ENCODE results near the gene C1orf185.
A peak's percentile ranks its signal among the peaks of the same experiment; 100 is the strongest.
"Not testable (repeated sequence)": the region's sequence is repeated elsewhere in the genome, so short reads cannot be mapped to it uniquely, and the experiment has no call there.

C1orf185 gene

DNA sequence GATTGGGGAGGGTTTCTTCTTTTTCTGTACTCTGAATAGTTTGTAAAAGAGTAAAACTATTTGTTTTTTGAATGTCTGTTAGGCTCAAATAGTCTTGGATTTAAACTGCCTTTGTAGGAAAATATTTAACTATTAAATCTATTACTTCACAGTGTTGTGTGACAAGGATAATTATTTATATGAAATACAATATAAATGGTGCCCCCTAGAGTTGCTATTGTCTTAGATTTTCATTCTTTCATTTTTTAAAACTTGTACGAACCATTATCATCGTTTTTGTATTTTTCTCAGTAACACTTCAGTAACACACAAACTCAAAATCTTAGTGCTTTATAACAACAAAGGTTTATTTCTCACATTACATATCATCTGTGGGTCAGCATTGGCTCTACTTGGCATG lies 37.4 kb downstream of the C1orf185 start:
- no peak for DNase-seq

DNA sequence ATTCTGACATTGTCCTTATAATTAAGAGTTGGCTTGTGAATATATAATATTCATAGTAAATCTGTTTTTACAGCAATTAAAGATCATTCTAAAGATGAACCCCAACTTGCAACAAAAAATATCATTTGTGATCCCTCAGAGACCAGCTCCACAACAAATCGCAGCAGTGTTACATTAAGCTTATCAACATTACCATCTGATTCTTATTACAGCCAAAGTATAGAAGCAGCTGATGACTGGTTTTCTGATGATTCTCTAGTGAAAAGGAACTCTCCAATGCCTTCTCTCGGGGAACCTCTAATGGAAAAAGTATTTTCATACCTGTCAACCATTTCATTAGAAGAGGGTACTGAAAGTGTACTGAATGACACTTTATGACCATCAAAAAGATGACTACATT lies 45.4 kb downstream of the C1orf185 start:
- no peak for DNase-seq

DNA sequence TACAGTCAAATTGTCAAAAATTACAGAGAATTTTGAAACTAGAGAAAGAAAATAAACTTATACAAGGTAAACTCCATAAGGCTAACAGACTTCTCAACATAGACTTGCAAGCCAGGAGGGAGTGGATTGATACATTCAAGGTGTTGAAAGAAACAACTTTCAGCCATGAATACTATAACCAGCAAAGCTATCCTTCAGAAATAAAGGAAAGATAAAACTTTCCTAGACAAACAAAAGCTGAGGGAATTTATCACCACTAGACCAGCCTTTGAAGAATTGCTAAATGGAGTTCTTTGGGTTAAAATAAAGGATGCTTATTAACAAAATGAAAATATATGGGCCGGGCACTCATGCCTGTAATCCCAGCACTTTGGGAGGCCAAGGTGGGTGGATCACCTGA lies 52.7 kb downstream of the C1orf185 start:
- DNase-seq = no peak

DNA sequence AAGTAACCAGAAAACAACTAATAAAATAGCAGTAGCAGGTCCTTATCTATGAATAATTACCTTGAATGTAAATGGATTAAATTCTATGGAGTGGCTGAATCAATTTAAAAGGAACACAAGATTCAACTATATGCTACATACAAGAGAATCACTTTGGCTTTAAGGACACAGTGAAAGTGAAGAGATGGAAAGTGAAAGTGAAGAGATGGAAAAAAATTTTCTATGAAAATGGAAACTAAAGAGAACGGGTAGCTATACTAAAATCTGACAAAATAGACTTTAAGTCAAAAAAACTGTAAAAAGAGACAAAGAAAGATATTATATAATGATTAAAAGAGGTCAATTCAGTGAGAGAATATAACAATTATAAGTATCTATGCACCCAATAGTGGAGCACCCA lies 54.7 kb downstream of the C1orf185 start:
- DNase-seq = no peak

DNA sequence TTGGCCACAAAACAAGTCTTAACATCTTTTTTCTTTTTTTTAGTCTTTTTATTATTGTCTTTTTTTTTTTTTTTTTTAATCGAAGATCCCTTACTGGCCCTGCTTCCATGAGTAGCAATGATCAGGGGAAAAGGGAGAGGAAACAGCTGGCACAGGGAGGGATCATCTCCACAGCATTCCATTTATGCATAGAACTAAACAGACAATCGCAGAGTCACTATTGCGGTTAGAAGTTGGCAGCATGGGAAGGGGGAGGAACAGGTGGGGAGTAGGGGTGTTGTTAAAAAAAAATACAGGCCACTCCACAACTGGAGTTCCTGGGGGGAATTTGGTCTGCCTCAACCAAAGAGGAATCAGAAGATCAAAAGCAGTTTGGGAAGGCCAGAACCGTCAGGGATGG lies 55.4 kb downstream of the C1orf185 start:
- no peak for DNase-seq

DNA sequence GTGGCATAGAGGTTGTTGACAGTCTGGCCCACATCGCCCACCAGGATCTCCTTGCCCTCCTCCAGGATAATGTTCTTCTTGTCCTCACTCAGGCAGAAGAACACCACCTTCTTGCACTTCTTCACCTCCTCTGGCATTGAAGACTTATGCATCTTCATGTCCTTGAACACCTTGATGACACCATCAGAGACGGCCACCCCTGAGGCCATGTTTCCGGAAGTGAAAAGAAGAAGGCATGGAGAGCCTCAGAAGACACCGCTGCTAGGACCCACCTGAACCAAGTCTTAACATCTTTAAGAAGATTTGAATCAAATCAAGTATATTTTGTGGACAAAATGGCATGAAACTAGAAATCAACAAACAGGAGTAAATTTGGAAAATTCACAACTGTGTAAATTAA lies 56.2 kb downstream of the C1orf185 start:
- DNase-seq = no peak

DNA sequence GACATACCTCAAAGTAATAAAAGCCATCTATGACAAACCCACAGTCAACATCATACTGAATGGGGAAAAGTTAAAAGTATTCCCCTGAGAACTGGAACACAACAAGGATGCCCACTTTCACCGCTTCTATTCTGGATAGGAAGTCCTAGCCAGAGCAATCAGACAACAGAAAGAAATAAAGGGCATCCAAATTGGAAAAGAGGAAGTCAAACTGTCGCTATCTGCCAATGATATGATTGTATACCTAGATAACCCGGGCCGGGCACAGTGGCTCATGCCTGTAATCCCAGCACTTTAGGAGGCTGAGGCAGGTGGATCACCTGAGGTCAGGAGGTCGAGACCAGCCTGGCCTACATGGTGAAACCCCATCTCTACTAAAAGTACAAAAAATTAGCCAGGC lies 60.5 kb downstream of the C1orf185 start:
- DNase-seq = not testable (repeated sequence)

DNA sequence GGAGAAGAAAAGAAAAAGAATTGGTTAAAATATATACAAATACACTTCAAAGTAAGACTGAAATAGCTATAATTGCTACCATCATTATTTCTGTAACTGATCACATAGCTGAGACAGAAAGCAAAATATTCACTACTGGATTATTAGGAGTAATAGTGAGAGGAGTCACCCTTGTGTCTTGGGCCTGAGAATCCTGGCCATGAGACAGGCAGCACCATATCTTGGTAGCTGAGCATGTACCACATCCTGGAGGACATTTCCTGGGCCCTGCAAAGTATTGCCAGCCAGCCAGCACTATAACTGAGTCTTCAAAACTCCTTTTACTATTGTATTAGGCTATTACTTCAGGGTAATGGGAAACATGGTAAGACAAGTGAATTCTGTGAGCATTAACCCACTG lies 63.5 kb downstream of the C1orf185 start:
- DNase-seq = no peak

DNA sequence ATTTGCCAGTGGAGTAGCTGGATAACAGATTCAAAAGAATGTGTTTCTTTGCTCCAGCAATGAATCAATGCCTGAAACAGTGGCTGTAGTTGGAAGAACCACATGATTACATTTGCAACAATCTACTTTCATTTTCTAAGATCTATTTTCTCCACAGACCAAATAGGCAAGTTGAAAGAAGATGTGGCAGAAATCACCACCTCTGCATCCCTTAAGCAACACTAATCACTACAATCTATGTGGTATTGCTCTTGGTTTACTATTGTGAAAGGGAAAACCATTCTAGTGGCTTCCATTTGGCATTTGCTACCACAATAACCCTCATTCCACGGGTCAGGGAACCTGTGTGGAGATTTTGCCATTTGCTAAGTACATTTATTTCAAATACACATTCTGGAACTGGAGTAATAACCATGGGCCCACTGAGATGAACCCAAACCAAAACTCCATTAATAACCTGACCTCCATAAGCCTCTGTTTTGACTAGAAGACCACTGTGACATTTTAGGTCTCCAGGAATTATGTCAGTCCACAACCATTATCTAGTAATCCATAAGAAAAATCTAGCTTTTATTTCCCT lies 66.3 kb downstream of the C1orf185 start:
- DNase-seq = no peak

DNA sequence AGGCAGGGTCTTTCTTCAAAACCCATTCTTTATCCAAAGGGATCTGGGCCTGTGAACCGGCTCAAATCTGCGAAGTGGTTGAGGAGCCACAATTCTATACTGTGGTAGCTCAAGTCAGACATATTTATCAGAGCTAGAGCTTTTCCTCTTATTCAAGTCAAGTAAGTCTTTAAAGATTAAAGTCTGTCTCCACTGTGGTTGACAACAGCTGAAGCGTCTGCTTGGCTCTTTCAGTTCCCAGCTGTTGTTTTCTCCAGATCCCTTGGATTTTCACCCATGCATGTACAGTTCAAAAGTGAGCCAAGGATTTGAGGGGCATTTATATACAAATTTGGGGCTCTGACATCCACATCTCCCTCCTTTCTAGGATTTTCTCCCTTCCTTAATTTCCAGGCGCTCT lies 66.9 kb downstream of the C1orf185 start:
- no peak for DNase-seq

DNA sequence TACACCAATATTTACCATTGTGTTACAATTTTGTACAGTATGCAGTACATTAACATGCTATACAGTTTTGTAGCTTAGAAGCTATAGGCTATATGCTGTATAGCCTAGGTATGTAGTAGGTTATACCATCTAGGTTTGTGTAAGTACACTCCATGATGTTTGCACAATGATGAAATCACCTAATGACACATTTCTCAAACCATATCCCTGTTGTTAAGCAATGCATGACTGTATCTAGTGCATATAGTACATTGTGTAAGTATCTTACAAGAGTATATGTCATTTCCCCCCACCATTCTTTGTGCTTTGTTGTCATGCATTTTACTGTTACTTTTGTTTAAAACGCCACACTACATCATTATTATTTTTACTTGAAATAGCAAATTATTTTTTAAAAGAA lies 68.3 kb downstream of the C1orf185 start:
- DNase-seq = no peak

DNA sequence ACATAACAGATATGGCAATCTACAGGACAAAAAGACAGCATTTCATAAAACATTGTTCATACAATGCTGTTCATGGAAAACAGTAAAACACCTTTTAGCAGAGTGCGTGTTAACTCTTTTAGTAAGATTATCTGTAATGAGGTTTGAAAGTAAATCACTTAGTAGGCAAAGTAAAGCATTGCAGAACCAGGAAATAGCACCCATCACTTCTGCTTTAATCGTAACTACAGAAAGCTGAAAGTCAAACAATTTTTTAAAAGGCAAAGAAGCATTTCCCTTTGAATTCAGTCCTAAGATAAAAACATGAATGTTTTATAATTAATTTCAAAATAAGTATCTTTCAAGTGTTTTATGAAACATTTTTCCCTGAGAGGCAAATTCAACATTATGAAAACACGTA lies 70.8 kb downstream of the C1orf185 start:
- DNase-seq = no peak

DNA sequence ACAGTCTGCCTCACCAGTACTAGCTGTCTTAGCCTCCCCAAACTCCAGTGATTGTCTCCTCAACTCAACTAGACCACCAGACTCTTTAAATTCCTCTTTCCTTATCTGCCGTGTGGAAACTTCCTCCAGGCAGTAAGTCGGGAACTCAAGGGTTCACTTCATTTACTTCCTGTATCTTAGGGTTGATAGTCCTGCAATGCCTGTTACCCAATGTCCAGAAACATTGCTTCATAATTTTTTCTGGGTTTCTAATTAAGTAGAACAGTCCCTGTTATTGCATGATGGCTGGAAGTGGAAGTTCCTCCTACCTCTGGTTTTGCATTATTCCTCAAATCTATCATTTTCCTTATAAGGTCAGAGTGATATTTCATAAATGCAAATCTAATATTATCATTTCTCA lies 73.2 kb downstream of the C1orf185 start:
- DNase-seq = peak; percentile 1

DNA sequence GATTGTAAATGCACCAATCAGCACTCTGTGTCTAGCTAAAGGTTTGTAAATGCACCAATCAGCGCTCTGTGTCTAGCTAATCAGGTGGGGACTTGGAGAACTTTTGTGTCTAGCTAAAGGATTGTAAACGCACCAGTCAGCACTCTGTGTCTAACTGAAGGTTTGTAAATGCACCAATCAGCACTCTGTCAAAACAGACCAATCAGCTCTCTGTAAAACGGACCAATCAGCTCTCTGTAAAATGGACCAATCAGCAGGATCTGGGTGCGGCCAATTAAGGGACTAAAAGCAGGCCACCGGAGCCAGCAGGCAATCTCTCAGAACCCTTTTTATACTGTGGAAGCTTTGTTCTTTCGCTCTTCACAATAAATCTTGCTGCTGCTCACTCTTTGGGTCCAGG lies 76.0 kb downstream of the C1orf185 start:
- not testable (repeated sequence) for DNase-seq

DNA sequence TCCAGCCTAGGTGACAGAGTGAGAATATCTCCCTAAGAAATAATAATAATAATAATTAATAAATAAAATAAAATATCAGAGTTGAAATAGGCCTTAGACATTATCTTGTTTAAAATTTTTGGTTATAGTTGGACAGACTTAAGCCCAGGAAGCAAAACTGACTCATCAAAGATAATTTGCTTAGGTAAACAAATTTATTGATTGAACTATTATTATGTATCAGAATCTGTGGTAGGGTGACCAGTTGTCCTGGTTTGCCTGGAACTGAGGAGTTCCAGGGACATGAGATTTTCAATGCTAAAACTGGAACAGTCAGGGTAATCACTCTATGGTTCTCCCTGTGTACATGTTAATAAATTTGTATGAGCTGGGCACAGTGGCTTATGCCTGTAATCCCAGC lies 86.2 kb downstream of the C1orf185 start:
- no peak for DNase-seq

DNA sequence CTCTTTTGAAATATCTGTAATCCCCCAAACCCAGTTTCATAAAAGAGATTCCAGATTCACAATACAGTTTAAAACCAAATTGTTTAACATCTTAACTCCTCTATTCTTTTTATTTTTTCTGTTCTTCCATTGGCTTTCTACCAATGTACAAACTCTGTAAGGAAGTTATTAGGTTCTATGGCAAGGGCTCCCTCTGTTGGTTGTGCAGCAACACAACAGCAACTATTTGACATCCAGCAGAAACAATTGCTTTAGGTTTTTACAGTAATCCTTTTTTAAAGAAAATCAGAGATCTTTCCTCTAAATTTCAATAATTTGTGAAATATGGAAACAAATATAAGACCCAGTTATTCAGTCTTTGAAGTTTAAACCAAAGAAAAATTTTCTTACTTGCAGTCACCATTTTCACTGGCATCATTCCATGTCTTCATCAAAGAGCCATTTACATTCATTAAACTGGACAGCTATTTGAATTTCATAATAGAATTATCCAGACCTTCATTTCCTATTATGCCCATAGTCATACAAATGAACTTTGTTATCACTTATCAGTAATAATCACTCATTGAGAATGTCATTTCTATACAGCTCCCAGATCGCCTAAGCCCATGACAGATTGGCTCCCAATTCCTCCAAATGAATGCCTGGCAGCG lies 87.5 kb downstream of the C1orf185 start:
- DNase-seq = peak; percentile 58

DNA sequence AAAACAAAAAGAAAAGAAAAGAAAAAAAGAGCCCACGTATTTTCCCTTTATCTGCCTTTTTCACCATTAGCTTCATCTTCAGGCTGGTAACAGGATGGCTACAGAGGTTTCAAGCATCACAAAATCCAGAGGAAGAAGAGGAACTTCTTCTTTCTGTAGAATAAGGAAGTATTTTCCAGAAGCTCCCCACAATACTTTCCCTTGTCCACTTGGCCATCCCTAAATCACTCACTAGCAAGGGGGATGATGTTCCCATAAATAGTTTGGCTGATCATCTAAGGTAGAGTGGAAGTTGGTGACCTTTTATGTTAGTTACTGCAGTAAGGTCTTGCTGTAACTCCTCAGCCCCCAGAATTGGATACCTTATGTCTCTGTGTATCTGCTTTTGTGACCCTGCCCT lies 88.9 kb downstream of the C1orf185 start:
- DNase-seq = no peak

DNA sequence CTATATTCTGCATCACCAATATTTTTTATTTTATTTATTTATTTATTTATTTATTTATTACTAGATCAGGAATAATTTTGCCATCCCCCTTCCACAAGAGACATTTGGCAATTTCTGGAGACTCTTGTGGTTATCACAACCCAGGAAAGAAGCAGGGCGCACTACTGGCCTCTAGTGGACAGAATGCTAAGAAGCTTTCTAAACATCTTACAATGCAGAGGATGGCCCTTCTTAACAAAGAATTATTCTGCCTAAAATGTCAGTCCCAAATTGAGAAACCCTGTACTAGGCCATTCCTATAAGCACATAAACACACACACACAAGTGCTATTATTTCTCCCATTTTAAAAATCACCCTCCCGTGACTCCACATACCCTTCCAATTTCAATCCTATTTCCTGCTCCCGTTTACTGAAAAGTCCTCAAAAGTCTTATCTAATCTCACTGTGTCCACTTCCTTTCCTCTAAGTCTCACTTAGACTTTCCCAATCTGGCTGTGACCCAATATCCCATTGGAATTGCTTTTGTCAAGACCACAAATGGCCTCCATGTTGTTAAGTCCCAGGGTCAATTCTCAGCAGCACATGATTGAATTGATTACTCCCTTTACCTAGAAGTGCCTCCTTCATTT lies 90.3 kb downstream of the C1orf185 start:
- DNase-seq = peak; percentile 57

DNA sequence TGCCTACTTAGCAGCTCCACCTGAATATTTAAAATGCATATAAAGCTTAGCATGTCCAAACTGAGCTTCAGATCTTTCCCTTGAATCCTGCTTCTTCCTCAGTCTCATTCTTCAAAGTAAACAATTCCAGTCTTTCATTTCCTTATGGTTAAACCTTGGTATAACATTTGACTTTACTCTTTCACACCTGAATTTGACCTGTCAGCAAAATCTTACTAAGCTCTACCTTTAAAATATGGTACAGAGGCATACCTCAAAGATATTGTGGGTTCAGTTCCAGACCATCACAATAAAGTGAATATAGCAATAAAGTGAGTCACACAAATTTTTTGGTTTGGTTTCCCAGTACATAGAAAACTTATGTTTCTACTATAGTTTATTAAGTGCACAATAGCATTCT lies 91.5 kb downstream of the C1orf185 start:
- DNase-seq = no peak

Data from CD4-positive, alpha-beta T cell treated with Interleukin-12 subunit alpha and Interleukin-12 subunit beta, for 1 hour (primary cell).